Measurements from ENCODE around the gene RYR2.

DNA sequence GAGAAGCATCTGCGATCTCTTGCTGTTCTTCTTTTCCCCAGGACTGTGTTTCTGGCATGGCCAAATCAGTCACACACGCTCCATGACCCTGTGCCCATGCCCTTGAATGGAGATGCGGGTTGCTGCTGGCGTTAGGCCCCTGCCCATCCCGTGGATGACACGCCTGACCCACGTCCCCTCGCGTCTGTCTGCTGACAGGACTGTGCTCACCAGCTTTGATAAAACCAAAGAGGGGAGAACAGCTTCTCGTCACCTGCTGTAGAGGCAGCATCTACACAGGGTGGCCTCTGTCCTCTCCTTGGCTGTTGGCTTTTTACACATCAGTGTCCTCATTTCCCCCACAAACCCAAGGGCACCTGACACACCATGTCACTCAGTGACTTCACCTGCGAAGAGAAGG, 44.6 kb upstream of the RYR2 start:
- no peak for TF ChIP-seq CTCF (IDR thresholded peaks at IDR 0.05)
- TF ChIP-seq POLR2A (IDR thresholded peaks at IDR 0.05): no peak
